ENCODE results near the gene F12. TPM values are rescaled to one million over a fixed set of nuclear protein-coding genes. Genes with fewer than 3 reads are reported as not detected.

F12 gene
- total RNA-seq, 1 donor from 2014 or later, result 1.4 TPM

GRCh38 chr5:177430972-177431316, 21.6 kb upstream of the F12 start:
- TF ChIP-seq CTCF (IDR thresholded peaks at IDR 0.05; ENCODE audit: unreplicated experiment), result no peak
- Mint-ChIP-seq H3K27ac (ENCODE audit: unreplicated experiment) (no peak overlapping the region), H3K4me3 (ENCODE audit: unreplicated experiment) (no peak overlapping the region), H3K4me1 (ENCODE audit: unreplicated experiment) (peaks cover 11% of the 10 kb centered on the region), H3K36me3 (ENCODE audit: low read depth, unreplicated experiment) (peaks cover 3% of the 10 kb centered on the region), H3K9me3 (ENCODE audit: unreplicated experiment) (no peaks in the 10 kb centered on the region), H3K27me3 (ENCODE audit: unreplicated experiment) (peaks cover 13% of the 10 kb centered on the region)
- no peak for DNase-seq (ENCODE audit: low spot score)

GRCh38 chr5:177430140-177430951, 21.0 kb upstream of the F12 start:
- H3K9me3 Mint-ChIP-seq (ENCODE audit: unreplicated experiment), result no peaks in the 10 kb centered on the region
- DNase-seq (ENCODE audit: low spot score), result no peak
- no peak overlapping the region for H3K27ac Mint-ChIP-seq (ENCODE audit: unreplicated experiment)
- H3K36me3 Mint-ChIP-seq (ENCODE audit: low read depth, unreplicated experiment), result peaks cover 3% of the 10 kb centered on the region
- H3K4me3 Mint-ChIP-seq (ENCODE audit: unreplicated experiment), result no peak overlapping the region
- TF ChIP-seq CTCF (IDR thresholded peaks at IDR 0.05; ENCODE audit: unreplicated experiment), result no peak
- peaks cover 8% of the 10 kb centered on the region for H3K27me3 Mint-ChIP-seq (ENCODE audit: unreplicated experiment)
- peaks cover 14% of the 10 kb centered on the region for H3K4me1 Mint-ChIP-seq (ENCODE audit: unreplicated experiment)

GRCh38 chr5:177429248-177430040, 20.1 kb upstream of the F12 start:
- TF ChIP-seq CTCF (IDR thresholded peaks at IDR 0.05; ENCODE audit: unreplicated experiment), result no peak
- Mint-ChIP-seq H3K27me3 (ENCODE audit: unreplicated experiment) (peaks cover 7% of the 10 kb centered on the region), H3K27ac (ENCODE audit: unreplicated experiment) (no peak overlapping the region), H3K36me3 (ENCODE audit: low read depth, unreplicated experiment) (peaks cover 3% of the 10 kb centered on the region), H3K9me3 (ENCODE audit: unreplicated experiment) (no peaks in the 10 kb centered on the region), H3K4me3 (ENCODE audit: unreplicated experiment) (peak overlapping the region; percentile 42), H3K4me1 (ENCODE audit: unreplicated experiment) (peaks cover 17% of the 10 kb centered on the region)
- no peak for DNase-seq (ENCODE audit: low spot score)

GRCh38 chr5:177428574-177429217, 19.3 kb upstream of the F12 start:
- H3K27ac Mint-ChIP-seq (ENCODE audit: unreplicated experiment), result no peak overlapping the region
- no peaks in the 10 kb centered on the region for H3K36me3 Mint-ChIP-seq (ENCODE audit: low read depth, unreplicated experiment)
- peaks cover 17% of the 10 kb centered on the region for H3K4me1 Mint-ChIP-seq (ENCODE audit: unreplicated experiment)
- TF ChIP-seq CTCF (IDR thresholded peaks at IDR 0.05; ENCODE audit: unreplicated experiment), result no peak
- H3K4me3 Mint-ChIP-seq (ENCODE audit: unreplicated experiment), result no peak overlapping the region
- DNase-seq (ENCODE audit: low spot score), result no peak
- peaks cover 7% of the 10 kb centered on the region for H3K27me3 Mint-ChIP-seq (ENCODE audit: unreplicated experiment)
- H3K9me3 Mint-ChIP-seq (ENCODE audit: unreplicated experiment), result no peaks in the 10 kb centered on the region
